AG08396 (cell line): ENCODE results near the gene SPINK2.

Source experiments
- DNase-seq: peaks from one replicate; pipeline ENCODE4 v3.0.0; 2012; ENCODE audit warnings: low spot score, mixed read lengths

Gene SPINK2

GRCh38 chr4:56821381-56822243 lies at the start of gene SPINK2:
TSS of gene SPINK2 (minus strand) at chr4:56821701. CDS start at chr4:56821662, 39 bp downstream.
- DNase-seq, result no peak

GRCh38 chr4:56870946-56871345 lies 49.4 kb upstream of the SPINK2 start:
- DNase-seq, result no peak

- DNase-seq, result no peak
Measured at GRCh38 chr4:56863441-56864139, 42.1 kb upstream of the SPINK2 start.

- no peak for DNase-seq
Measured at GRCh38 chr4:56861360-56861759, 39.9 kb upstream of the SPINK2 start.

- no peak for DNase-seq
Measured at GRCh38 chr4:56860781-56861180, 39.3 kb upstream of the SPINK2 start.

- DNase-seq, result no peak
Measured at GRCh38 chr4:56859841-56860240, 38.3 kb upstream of the SPINK2 start.

- DNase-seq, result no peak
Measured at GRCh38 chr4:56857601-56858309, 36.3 kb upstream of the SPINK2 start.

- no peak for DNase-seq
Measured at GRCh38 chr4:56856656-56857055, 35.2 kb upstream of the SPINK2 start.

- no peak for DNase-seq
Measured at GRCh38 chr4:56850910-56851309, 29.4 kb upstream of the SPINK2 start.

- DNase-seq, result no peak
Measured at GRCh38 chr4:56844802-56845580, 23.5 kb upstream of the SPINK2 start.

GRCh38 chr4:56843421-56843899 lies 22.0 kb upstream of the SPINK2 start:
- no peak for DNase-seq

GRCh38 chr4:56840559-56840958 lies 19.1 kb upstream of the SPINK2 start:
- no peak for DNase-seq

GRCh38 chr4:56828784-56829535 lies 7.5 kb upstream of the SPINK2 start:
- DNase-seq, result no peak

GRCh38 chr4:56823933-56824600 lies 2.6 kb upstream of the SPINK2 start:
- DNase-seq, result no peak

- no peak for DNase-seq
Measured at GRCh38 chr4:56818797-56819196, 2.7 kb downstream of the SPINK2 start.

- DNase-seq, result no peak
Measured at GRCh38 chr4:56817840-56818491, 3.5 kb downstream of the SPINK2 start.

GRCh38 chr4:56806666-56807065 lies 14.8 kb downstream of the SPINK2 start:
- DNase-seq, result no peak

- DNase-seq, result no peak
Measured at GRCh38 chr4:56804551-56804950, 16.9 kb downstream of the SPINK2 start.

GRCh38 chr4:56803471-56803870 lies 18.0 kb downstream of the SPINK2 start:
- no peak for DNase-seq
